GM19239 (cell line): ENCODE results near the gene USP47.
A peak's percentile ranks its signal among the peaks of the same experiment; 100 is the strongest.

Experiments
- DNase-seq: peaks from one replicate; pipeline ENCODE4 v3.0.0; 2011; ENCODE audit warnings: low spot score; ENCODE audit not compliant: insufficient read length
- FAIRE-seq: peaks from 2 replicates; lab custom pipeline; 2011; peaks lifted over from hg19 to GRCh38; lab: Jason Lieb, UNC

USP47 gene

DNA sequence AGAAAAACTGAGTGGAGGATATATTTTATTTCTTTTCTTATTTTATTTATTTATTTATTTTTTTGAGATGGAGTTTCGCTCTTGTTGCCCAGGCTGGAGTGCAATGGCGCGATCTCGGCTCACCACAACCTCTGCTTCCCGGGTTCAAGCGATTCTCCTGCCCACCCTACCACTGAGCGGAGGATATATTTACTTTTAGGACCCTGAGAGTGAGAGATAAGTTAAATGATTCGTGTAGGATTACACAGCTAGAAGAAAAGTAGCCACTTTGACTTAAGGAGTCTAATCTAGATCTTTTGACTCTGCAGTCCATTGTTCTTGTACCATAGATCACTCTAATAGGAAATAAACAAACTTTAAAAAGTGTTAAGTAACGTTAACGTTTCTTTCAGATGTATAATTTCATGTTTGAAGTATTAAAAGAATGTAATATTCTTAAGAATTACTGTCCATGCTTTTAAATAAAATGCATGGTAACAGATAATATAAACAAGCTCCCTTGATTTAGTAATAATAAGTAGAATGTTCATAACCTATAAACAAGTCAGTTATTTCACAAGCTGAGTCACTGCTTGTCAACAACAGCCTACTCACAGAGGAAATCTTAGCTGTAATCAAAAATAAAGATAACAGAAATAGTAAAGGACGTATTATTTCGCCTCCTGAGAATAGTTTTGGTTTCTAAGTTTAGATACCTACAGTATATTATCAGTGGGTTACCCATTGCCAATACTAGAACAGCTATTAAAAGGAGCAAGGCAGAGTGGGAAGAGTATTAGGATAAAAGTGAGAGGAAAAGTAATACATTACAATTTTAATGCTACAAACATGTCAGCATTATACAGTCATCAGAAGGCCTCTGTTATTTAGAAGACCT, 18.6 kb downstream of the USP47 start:
- no peak for FAIRE-seq
- no peak for DNase-seq

- FAIRE-seq (no peak), DNase-seq (no peak)
Measured at GRCh38 chr11:11862999-11863398, 21.2 kb downstream of the USP47 start.

DNA sequence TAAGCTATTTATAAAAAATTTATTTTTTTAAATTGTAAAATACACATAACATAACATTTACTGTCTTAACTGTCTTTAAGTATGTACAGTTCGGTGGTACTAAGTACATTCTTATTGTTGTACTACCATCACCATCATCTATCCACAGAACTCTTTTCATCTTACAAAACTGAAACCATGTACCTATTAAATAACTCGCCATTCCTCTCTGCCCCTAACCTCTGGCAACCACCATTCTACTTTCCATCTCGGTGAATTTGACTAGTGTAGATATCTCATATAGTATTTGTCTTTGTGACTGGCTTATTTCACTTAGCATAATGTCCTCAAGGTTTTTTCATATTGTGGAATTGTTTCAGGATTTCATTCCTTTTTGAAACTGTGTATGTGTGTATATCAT, 22.6 kb downstream of the USP47 start:
- DNase-seq (no peak), FAIRE-seq (no peak)

- DNase-seq (no peak), FAIRE-seq (peak; percentile 18)
Measured at GRCh38 chr11:11864803-11865202, 23.0 kb downstream of the USP47 start.

DNA sequence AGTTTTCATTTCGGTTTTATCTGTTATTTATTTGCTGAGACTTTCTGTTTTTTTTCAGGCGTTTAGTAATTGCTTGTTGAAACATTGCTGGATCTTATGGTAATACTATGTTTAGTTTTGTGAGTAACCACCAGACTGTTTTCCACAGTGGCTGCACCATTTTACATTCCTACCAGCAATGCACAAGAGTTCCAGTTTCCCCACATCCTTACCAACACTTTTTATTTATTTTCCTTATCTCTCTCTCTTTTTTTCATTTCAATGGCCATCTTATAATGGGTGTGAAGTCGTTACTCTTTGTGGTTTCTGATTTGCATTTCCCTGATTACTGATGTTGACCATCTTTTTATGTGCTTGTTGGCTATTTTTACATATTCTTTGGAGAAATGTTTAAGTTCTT, 23.7 kb downstream of the USP47 start:
- no peak for DNase-seq
- FAIRE-seq = peak; percentile 79

DNA sequence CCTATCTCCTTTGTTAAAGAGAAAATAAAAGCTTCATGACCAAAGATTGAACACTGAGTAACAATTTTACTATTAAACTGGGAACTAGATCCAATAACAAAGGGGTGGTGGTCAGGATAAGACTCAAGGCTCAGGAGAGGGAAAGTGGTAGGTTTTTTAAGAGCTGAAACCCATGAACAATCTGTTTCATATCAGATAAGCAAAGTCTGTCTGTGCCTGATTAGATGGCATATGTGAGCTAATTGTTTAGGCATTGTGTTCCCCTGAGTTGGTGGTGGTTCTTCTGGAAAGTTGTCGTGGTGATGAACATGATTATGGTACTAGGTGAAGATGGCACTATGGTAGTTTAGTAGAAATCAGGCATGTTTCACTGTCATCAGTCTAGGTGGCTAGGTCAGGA, 24.4 kb downstream of the USP47 start:
- no peak for FAIRE-seq
- no peak for DNase-seq

DNA sequence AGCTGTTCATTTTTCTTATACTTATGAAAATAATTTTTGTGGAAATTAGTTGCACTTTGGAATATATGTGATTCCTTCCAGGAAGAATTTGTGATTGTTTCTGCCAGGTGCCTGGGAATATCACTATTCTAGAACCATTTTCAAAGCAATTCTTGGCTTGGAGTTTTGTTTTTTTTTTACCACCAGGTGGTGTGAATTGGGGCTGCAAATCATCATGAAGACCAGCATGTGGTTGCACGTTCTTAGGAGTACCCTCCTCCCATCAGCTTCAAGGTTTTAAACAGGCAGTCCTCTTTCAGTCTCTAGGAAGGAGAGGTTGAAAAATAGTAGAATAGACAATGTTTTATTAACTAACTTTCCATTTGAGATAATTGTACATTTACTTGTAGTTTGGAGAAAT, 25.9 kb downstream of the USP47 start:
- no peak for FAIRE-seq
- no peak for DNase-seq

GRCh38 chr11:11871991-11872401, 30.2 kb downstream of the USP47 start:
- DNase-seq (no peak), FAIRE-seq (no peak)

- no peak for FAIRE-seq
Measured at GRCh38 chr11:11876458-11876857, 34.7 kb downstream of the USP47 start.

DNA sequence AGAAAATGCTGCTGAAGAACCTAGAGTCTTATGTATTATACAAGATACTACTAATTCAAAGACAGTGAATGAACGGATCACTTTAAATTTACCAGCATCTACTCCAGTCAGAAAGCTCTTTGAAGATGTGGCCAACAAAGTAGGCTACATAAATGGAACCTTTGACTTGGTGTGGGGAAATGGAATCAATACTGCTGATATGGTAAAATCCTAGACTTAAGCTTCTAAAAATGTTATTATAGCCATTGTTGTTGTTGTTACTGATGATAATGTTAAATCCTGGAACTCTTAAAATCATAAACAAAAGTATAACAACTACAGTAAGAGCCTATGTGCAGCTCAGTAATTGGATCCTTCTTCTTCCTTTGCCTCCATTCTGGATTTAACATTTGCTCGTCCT, 38.4 kb downstream of the USP47 start:
- FAIRE-seq = no peak
- no peak for DNase-seq

More at GRCh38 chr11:11876458-11876857, 34.7 kb downstream of the USP47 start:
- DNase-seq = no peak

DNA sequence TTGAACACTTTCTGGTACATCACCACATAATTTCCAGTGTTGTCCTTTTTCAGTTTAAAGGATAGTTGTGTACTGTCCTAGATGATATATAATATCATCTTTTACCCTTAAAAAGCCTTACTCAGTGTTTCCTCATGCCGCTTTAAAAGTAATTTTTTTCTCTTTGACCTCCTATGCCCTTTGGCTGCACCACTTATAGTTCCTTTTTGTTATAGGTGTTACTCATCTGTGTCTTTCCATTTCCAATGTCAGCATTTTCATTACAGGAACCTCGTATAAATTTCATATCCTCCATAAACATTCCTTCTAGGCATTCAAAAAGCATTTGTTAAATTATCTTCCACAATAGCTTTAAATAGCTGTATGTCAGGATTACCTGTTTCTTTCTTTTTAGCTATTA, 40.8 kb downstream of the USP47 start:
- DNase-seq (no peak), FAIRE-seq (peak; percentile 64)

- DNase-seq (no peak), FAIRE-seq (no peak)
Measured at GRCh38 chr11:11884351-11884750, 42.6 kb downstream of the USP47 start.

- peak; percentile 90 for FAIRE-seq
- DNase-seq = peak; percentile 5
Measured at GRCh38 chr11:11884774-11885481, 43.2 kb downstream of the USP47 start.

DNA sequence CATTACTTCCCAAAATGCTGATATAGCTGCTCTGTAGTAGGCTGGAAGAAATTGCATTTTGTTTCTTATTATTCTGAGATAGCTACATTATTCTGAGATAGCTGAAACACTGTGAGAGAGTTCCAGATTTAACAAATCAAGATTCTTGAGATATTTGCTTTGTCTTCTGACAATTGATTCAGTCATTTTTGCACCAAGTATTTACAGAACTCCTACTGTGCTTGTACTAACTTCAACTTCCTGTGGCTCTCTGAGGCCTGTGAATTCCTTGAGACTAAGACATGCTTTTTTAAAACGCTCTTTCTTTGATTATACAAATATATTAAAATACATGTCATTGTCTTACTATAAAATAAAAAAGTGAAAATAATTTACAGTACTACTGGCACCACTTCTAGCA, 52.7 kb downstream of the USP47 start:
- no peak for DNase-seq
- no peak for FAIRE-seq

- no peak for FAIRE-seq
Measured at GRCh38 chr11:11895672-11896071, 53.9 kb downstream of the USP47 start.

DNA sequence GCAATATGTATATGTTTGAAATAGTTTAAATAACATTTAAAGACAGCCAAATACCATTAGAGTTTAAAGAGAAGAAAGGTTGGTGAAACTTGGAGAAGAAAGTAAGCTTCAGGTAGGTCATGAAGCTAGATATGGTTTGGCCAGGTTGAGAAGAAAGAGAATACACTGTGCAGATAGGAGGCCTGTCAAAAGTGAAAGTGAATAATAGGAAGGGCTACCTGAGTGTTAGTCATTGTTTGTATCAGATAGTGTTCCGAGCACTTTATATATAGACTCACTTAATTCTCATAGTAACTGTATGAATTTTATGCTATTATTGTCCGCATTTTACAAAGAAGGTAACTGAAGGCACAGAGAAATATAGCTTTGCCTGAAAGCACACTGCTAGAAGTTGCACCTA, 56.9 kb downstream of the USP47 start:
- no peak for FAIRE-seq

More at GRCh38 chr11:11895672-11896071, 53.9 kb downstream of the USP47 start:
- DNase-seq = no peak

DNA sequence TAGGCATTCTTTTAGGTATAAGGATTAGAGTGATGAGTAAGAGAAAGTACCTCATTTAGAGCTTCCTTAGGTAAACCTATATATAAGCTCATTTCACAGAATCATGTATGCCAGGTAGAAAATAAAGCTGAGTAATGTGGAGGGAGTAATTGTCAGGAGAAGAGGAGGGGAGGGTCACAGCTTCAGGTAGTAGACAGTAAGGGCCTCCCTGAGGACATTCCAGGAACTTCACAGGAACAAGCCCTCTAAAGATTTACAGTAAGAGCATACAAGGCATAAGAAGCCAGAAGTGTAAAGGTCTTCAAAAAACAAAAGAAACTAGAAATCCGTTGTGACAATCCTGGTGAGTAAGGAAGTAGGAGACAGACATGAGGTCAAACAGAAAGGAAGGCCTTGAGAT, 57.6 kb downstream of the USP47 start:
- DNase-seq = no peak
- no peak for FAIRE-seq

More for the DNA sequence above, 56.9 kb downstream of the USP47 start:
- DNase-seq = no peak

DNA sequence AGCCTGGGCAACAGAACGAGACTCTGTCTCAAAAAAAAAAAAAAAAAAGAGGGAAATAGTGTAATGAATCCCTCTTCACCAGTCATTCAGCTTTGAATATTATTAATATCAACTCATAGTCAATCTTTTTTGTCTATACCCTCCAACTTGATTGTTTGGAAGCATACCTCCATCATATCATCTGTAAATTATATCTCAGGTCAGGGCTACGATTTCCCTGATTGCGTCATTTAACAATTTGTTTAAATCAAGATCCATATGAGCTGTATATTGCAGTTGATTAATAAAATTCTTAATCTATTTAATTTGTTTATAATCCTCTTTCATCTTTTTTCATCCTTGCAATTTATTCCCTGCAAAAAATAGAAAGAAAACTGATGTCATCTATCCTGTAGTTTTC, 60.2 kb downstream of the USP47 start:
- no peak for FAIRE-seq
- no peak for DNase-seq

DNA sequence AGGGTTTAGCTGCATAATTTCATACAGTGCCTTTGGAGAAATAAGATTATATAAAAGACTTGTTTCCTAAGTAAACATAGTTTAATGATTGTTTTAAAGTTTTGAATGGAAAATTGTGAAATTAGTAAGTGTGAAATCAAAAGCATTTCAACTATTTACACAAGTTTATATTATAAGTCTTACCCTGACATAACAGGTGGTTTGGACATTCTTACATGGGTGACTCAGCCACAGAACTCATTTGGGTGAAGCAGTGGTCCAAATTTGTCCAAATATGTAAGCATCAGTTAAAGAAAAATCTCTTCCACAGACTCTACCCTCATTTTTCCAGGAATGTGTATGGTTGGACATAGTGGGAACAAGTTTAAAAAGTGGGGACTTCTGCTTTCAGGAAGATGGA, 68.0 kb downstream of the USP47 start:
- DNase-seq (no peak), FAIRE-seq (no peak)

- no peak for FAIRE-seq
Measured at GRCh38 chr11:11910541-11910940, 68.8 kb downstream of the USP47 start.

GRCh38 chr11:11913395-11913794, 71.6 kb downstream of the USP47 start:
- no peak for FAIRE-seq
- DNase-seq = no peak

More at GRCh38 chr11:11910541-11910940, 68.8 kb downstream of the USP47 start:
- no peak for DNase-seq
